Measurements from ENCODE around the gene GALNT2. TPM values are rescaled to one million over a fixed set of nuclear protein-coding genes. Genes with fewer than 3 reads are reported as not detected.

GALNT2 gene
- total and polyA plus RNA-seq, 2 experiments from 2014 or later: 96.7 to 143 TPM

GRCh38 chr1:230248889-230249270, 181.8 kb downstream of the GALNT2 start:
- H3K79me2 ChIP-seq: no peaks in the 10 kb centered on the region
- 96% methylated on average over 7 of the region's 7 CpGs for WGBS (ENCODE audit: low lambda C conversion rate, missing lambda C conversion rate)
- H4K20me1 ChIP-seq (ENCODE audit: insufficient read depth, poor library complexity, severe bottlenecking): no peaks in the 10 kb centered on the region
- TF ChIP-seq EZH2 (IDR thresholded peaks at IDR 0.05; ENCODE audit: borderline replicate concordance) (no peak), CTCF (IDR thresholded peaks at IDR 0.05; ENCODE audit: poor library complexity) (no peak), EZH2phosphoT487 (IDR thresholded peaks at IDR 0.05; ENCODE audit: low read depth, severe bottlenecking, unreplicated experiment) (no peak)
- no peaks in the 10 kb centered on the region for H3K9me3 ChIP-seq (ENCODE audit: low read depth)
- H3K4me2 ChIP-seq: no peak overlapping the region
- no peaks in the 10 kb centered on the region for H3K27me3 ChIP-seq
- no peak overlapping the region for H2AFZ ChIP-seq
- H3K36me3 ChIP-seq (replicated peaks; ENCODE audit: insufficient read depth, low read depth): no peaks in the 10 kb centered on the region
- no peak overlapping the region for H3K27ac ChIP-seq
- no peak for DNase-seq (ENCODE audit: low spot score)
- no peak overlapping the region for H3K4me3 ChIP-seq
- no peaks in the 10 kb centered on the region for H3K9me2 ChIP-seq (replicated peaks; ENCODE audit: insufficient read depth)
- H3K4me1 ChIP-seq (ENCODE audit: insufficient read depth): no peaks in the 10 kb centered on the region

- H3K4me2 ChIP-seq: no peak overlapping the region
- WGBS (ENCODE audit: low lambda C conversion rate, missing lambda C conversion rate): 95% methylated on average over 11 of the region's 11 CpGs
- no peak for DNase-seq (ENCODE audit: low spot score)
- no peak overlapping the region for H2AFZ ChIP-seq
- no peaks in the 10 kb centered on the region for H3K4me1 ChIP-seq (ENCODE audit: insufficient read depth)
- no peak overlapping the region for H3K4me3 ChIP-seq
- H3K9me2 ChIP-seq (replicated peaks; ENCODE audit: insufficient read depth): no peaks in the 10 kb centered on the region
- TF ChIP-seq EZH2 (IDR thresholded peaks at IDR 0.05; ENCODE audit: borderline replicate concordance) (no peak), EZH2phosphoT487 (IDR thresholded peaks at IDR 0.05; ENCODE audit: low read depth, severe bottlenecking, unreplicated experiment) (no peak), CTCF (IDR thresholded peaks at IDR 0.05; ENCODE audit: poor library complexity) (no peak)
- H3K79me2 ChIP-seq: no peaks in the 10 kb centered on the region
- H4K20me1 ChIP-seq (ENCODE audit: insufficient read depth, poor library complexity, severe bottlenecking): no peaks in the 10 kb centered on the region
- no peaks in the 10 kb centered on the region for H3K36me3 ChIP-seq (replicated peaks; ENCODE audit: insufficient read depth, low read depth)
- H3K9me3 ChIP-seq (ENCODE audit: low read depth): no peaks in the 10 kb centered on the region
- no peak overlapping the region for H3K27ac ChIP-seq
- H3K27me3 ChIP-seq: no peaks in the 10 kb centered on the region
Observed at GRCh38 chr1:230249695-230250480, 182.8 kb downstream of the GALNT2 start.

- Histone ChIP-seq H3K4me2 (no peak overlapping the region), H3K36me3 (replicated peaks; ENCODE audit: insufficient read depth, low read depth) (no peaks in the 10 kb centered on the region)
- TF ChIP-seq CTCF (IDR thresholded peaks at IDR 0.05; ENCODE audit: poor library complexity) (no peak), EZH2 (IDR thresholded peaks at IDR 0.05; ENCODE audit: borderline replicate concordance) (no peak), EZH2phosphoT487 (IDR thresholded peaks at IDR 0.05; ENCODE audit: low read depth, severe bottlenecking, unreplicated experiment) (no peak)
Observed at GRCh38 chr1:230250666-230251065, 183.6 kb downstream of the GALNT2 start.

More at GRCh38 chr1:230250666-230251065, 183.6 kb downstream of the GALNT2 start:
- Histone ChIP-seq H3K27ac (no peak overlapping the region), H3K9me3 (ENCODE audit: low read depth) (no peaks in the 10 kb centered on the region), H2AFZ (no peak overlapping the region), H3K9me2 (replicated peaks; ENCODE audit: insufficient read depth) (no peaks in the 10 kb centered on the region), H3K79me2 (no peaks in the 10 kb centered on the region), H4K20me1 (ENCODE audit: insufficient read depth, poor library complexity, severe bottlenecking) (no peaks in the 10 kb centered on the region), H3K4me1 (ENCODE audit: insufficient read depth) (no peaks in the 10 kb centered on the region), H3K4me3 (no peak overlapping the region), H3K27me3 (no peaks in the 10 kb centered on the region)
- WGBS (ENCODE audit: low lambda C conversion rate, missing lambda C conversion rate): 69% methylated on average over 8 of the region's 8 CpGs
- no peak for DNase-seq (ENCODE audit: low spot score)
